ENCODE data around the gene STAB1. TPM values are rescaled to one million over a fixed set of nuclear protein-coding genes. Genes with fewer than 3 reads are reported as not detected.

STAB1 gene
- total RNA-seq, 1 experiment from 2014 or later: 0.33 TPM

- no TSS peak for BruUV-seq (replicated peaks)
- no peak overlapping the region for H2AFZ ChIP-seq (ENCODE audit: low read length)
- no peak overlapping the region for H3K4me2 ChIP-seq (ENCODE audit: low read length)
- H3K9me2 ChIP-seq (replicated peaks; ENCODE audit: low read length): no peaks in the 10 kb centered on the region
- H3K36me3 ChIP-seq (ENCODE audit: low read depth, low read length): peaks cover 70% of the 10 kb centered on the region
- no peaks in the 10 kb centered on the region for H4K20me1 ChIP-seq (ENCODE audit: low read length)
- H3K9me3 ChIP-seq (ENCODE audit: low read length): no peaks in the 10 kb centered on the region
- TF ChIP-seq EZH2 (IDR thresholded peaks at IDR 0.05; ENCODE audit: low read length, unreplicated experiment) (no peak), CTCF (conservative IDR thresholded peaks at IDR 0.05; ENCODE audit: low read depth, low read length) (no peak), EZH2phosphoT487 (IDR thresholded peaks at IDR 0.05; ENCODE audit: borderline replicate concordance, low read length) (no peak)
- no peak overlapping the region for H3K27ac ChIP-seq (ENCODE audit: low read length)
- no peaks in the 10 kb centered on the region for H3K4me1 ChIP-seq (ENCODE audit: insufficient read depth, low read length)
- ATAC-seq (no peak), DNase-seq (no peak)
- intact Hi-C loops (cut with micrococcal nuclease): no loop called here
- CTCF ChIA-PET: no interaction called here
- no peaks in the 10 kb centered on the region for H3K27me3 ChIP-seq (ENCODE audit: low read length)
- POLR2A ChIA-PET (ENCODE audit: unreplicated experiment): no interaction called here
- no peaks in the 10 kb centered on the region for H3F3A ChIP-seq (ENCODE audit: low read length, unreplicated experiment)
- no peak overlapping the region for H3K9ac ChIP-seq (ENCODE audit: low read length)
- H3K4me3 ChIP-seq (ENCODE audit: low read length): no peak overlapping the region
- H3K79me2 ChIP-seq (ENCODE audit: low read length): no peaks in the 10 kb centered on the region
Measured at GRCh38 chr3:52479037-52479876, 15.9 kb upstream of the STAB1 start.

- ChIA-PET POLR2A (ENCODE audit: unreplicated experiment) (no interaction called here), CTCF (no interaction called here)
- H3K36me3 ChIP-seq (ENCODE audit: low read depth, low read length): peaks cover 66% of the 10 kb centered on the region
Measured at GRCh38 chr3:52479877-52480575, 15.1 kb upstream of the STAB1 start.

More at GRCh38 chr3:52479877-52480575, 15.1 kb upstream of the STAB1 start:
- BruUV-seq (replicated peaks): no TSS peak
- no peaks in the 10 kb centered on the region for H3K4me1 ChIP-seq (ENCODE audit: insufficient read depth, low read length)
- no peaks in the 10 kb centered on the region for H3K9me3 ChIP-seq (ENCODE audit: low read length)
- H3F3A ChIP-seq (ENCODE audit: low read length, unreplicated experiment): no peaks in the 10 kb centered on the region
- TF ChIP-seq EZH2phosphoT487 (IDR thresholded peaks at IDR 0.05; ENCODE audit: borderline replicate concordance, low read length): no peak
- no peak for TF ChIP-seq EZH2 (IDR thresholded peaks at IDR 0.05; ENCODE audit: low read length, unreplicated experiment)
- TF ChIP-seq CTCF (conservative IDR thresholded peaks at IDR 0.05; ENCODE audit: low read depth, low read length): no peak
- DNase-seq: no peak
- H2AFZ ChIP-seq (ENCODE audit: low read length): no peak overlapping the region
- no peaks in the 10 kb centered on the region for H3K79me2 ChIP-seq (ENCODE audit: low read length)
- H3K9me2 ChIP-seq (replicated peaks; ENCODE audit: low read length): no peaks in the 10 kb centered on the region
- no peak for ATAC-seq
- H3K9ac ChIP-seq (ENCODE audit: low read length): no peak overlapping the region
- H3K27me3 ChIP-seq (ENCODE audit: low read length): no peaks in the 10 kb centered on the region
- H4K20me1 ChIP-seq (ENCODE audit: low read length): no peaks in the 10 kb centered on the region
- no peak overlapping the region for H3K27ac ChIP-seq (ENCODE audit: low read length)
- no peak overlapping the region for H3K4me2 ChIP-seq (ENCODE audit: low read length)
- H3K4me3 ChIP-seq (ENCODE audit: low read length): no peak overlapping the region
- intact Hi-C loops (cut with micrococcal nuclease): no loop called here

Data from PC-3 (cell line).